ENCODE results near the gene S100A13. TPM values are rescaled to one million over a fixed set of nuclear protein-coding genes. Genes with fewer than 3 reads are reported as not detected.
"Not testable (repeated sequence)": the region's sequence is repeated elsewhere in the genome, so short reads cannot be mapped to it uniquely, and the experiment has no call there.

Gene S100A13
- total RNA-seq, 1 donor from 2014 or later = 33.7 TPM

GRCh38 chr1:153587314-153587713, 40.0 kb downstream of the S100A13 start:
- no peaks in the 10 kb centered on the region for H3K27me3 Mint-ChIP-seq (ENCODE audit: low read depth)
- H3K9me3 Mint-ChIP-seq = no peaks in the 10 kb centered on the region
- no peak for DNase-seq (ENCODE audit: low read depth, low spot score)
- no peaks in the 10 kb centered on the region for H3K36me3 Mint-ChIP-seq (ENCODE audit: low read depth)
- no peak overlapping the region for H3K4me3 Mint-ChIP-seq
- TF ChIP-seq, protein P1, sequence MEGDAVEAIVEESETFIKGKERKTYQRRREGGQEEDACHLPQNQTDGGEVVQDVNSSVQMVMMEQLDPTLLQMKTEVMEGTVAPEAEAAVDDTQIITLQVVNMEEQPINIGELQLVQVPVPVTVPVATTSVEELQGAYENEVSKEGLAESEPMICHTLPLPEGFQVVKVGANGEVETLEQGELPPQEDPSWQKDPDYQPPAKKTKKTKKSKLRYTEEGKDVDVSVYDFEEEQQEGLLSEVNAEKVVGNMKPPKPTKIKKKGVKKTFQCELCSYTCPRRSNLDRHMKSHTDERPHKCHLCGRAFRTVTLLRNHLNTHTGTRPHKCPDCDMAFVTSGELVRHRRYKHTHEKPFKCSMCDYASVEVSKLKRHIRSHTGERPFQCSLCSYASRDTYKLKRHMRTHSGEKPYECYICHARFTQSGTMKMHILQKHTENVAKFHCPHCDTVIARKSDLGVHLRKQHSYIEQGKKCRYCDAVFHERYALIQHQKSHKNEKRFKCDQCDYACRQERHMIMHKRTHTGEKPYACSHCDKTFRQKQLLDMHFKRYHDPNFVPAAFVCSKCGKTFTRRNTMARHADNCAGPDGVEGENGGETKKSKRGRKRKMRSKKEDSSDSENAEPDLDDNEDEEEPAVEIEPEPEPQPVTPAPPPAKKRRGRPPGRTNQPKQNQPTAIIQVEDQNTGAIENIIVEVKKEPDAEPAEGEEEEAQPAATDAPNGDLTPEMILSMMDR (conservative IDR thresholded peaks at IDR 0.05) = no peak
- peak overlapping the region; percentile 17 for H3K27ac Mint-ChIP-seq (ENCODE audit: unreplicated experiment)
- H3K4me1 Mint-ChIP-seq = peaks cover 39% of the 10 kb centered on the region

DNA sequence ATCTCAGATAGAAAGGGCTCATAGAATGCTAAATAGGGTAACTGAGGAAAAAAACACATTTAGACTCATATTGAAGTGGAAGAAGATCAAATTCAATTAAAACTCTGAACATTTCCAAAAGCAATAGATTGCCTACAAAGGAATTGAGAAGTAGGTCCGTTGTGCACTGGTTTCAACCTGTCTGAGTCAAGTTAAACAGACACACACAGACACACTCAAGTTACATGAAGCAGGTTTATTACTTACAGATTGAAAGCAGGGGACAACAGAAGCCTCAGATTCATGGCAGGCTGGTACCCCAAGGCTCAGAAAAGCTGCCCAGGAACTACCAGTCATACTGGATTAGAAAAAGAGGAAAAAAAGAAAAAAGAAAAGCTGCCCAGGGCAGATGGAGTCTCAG, 41.0 kb downstream of the S100A13 start:
- TF ChIP-seq, protein P1 (conservative IDR thresholded peaks at IDR 0.05) = no peak

DNA sequence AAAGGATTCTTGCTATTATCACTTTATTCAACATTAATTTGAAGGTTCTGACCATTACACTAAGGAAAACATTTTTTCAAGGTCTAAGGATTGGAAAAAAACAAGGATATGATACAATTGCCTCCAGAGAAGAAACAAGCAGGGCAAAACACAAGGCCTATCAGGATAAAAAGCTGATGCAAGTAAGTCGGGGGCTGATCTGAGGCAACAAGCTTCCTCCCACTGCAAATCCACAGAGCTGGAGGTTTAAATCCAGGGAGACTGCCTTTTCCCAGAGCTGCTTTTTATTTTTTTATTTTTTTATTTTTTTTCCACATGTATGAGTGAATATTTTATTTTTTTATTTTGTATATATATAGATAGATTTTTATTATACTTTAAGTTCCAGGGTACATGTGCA, 42.3 kb downstream of the S100A13 start:
- no peaks in the 10 kb centered on the region for H3K27me3 Mint-ChIP-seq (ENCODE audit: low read depth)
- DNase-seq (ENCODE audit: low read depth, low spot score) = no peak
- H3K4me1 Mint-ChIP-seq = peaks cover 39% of the 10 kb centered on the region
- no peak overlapping the region for H3K27ac Mint-ChIP-seq (ENCODE audit: unreplicated experiment)
- TF ChIP-seq, protein P1 (conservative IDR thresholded peaks at IDR 0.05) = no peak
- H3K4me3 Mint-ChIP-seq = no peak overlapping the region
- no peaks in the 10 kb centered on the region for H3K9me3 Mint-ChIP-seq
- no peaks in the 10 kb centered on the region for H3K36me3 Mint-ChIP-seq (ENCODE audit: low read depth)

More for the DNA sequence above, 41.0 kb downstream of the S100A13 start:
- H3K27ac Mint-ChIP-seq (ENCODE audit: unreplicated experiment) = no peak overlapping the region
- no peaks in the 10 kb centered on the region for H3K36me3 Mint-ChIP-seq (ENCODE audit: low read depth)
- peaks cover 39% of the 10 kb centered on the region for H3K4me1 Mint-ChIP-seq
- no peak overlapping the region for H3K4me3 Mint-ChIP-seq
- no peak for DNase-seq (ENCODE audit: low read depth, low spot score)
- no peaks in the 10 kb centered on the region for H3K27me3 Mint-ChIP-seq (ENCODE audit: low read depth)
- H3K9me3 Mint-ChIP-seq = no peaks in the 10 kb centered on the region

DNA sequence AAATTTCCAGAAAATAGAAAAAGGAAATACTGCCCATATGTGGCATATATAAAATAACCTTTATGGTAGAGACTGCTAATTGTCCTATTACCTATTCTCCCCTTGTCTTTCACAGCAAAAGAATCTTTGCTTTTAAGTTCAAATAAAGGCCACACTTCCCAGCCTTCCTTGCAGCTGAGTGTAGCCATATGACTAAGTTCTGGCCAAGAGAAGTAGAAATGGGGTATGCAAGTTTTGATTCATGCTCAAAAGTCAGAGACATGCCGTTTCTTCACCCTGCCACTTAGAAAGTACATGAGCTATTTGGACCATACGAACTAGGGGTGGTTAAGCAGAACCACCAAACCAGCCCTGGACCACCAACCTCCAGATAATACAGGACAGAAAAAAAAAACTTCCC, 43.3 kb downstream of the S100A13 start:
- H3K9me3 Mint-ChIP-seq = no peaks in the 10 kb centered on the region
- no peaks in the 10 kb centered on the region for H3K27me3 Mint-ChIP-seq (ENCODE audit: low read depth)
- H3K4me3 Mint-ChIP-seq = no peak overlapping the region
- TF ChIP-seq, protein P1 (conservative IDR thresholded peaks at IDR 0.05) = no peak
- DNase-seq (ENCODE audit: low read depth, low spot score) = no peak
- no peaks in the 10 kb centered on the region for H3K36me3 Mint-ChIP-seq (ENCODE audit: low read depth)
- peaks cover 39% of the 10 kb centered on the region for H3K4me1 Mint-ChIP-seq
- no peak overlapping the region for H3K27ac Mint-ChIP-seq (ENCODE audit: unreplicated experiment)

- Mint-ChIP-seq H3K4me3 (peak overlapping the region; percentile 38), H3K4me1 (peaks cover 39% of the 10 kb centered on the region)
- not testable (repeated sequence) for H3K27ac Mint-ChIP-seq (ENCODE audit: unreplicated experiment); DNase-seq (ENCODE audit: low read depth, low spot score); H3K36me3 Mint-ChIP-seq (ENCODE audit: low read depth); H3K9me3 Mint-ChIP-seq; H3K27me3 Mint-ChIP-seq (ENCODE audit: low read depth)
These were observed 43.8 kb downstream of the S100A13 start for GRCh38 chr1:153583514-153583913.

GRCh38 chr1:153582836-153583235, 44.5 kb downstream of the S100A13 start:
- not testable (repeated sequence) for H3K27me3 Mint-ChIP-seq (ENCODE audit: low read depth); H3K9me3 Mint-ChIP-seq; H3K36me3 Mint-ChIP-seq (ENCODE audit: low read depth); H3K27ac Mint-ChIP-seq (ENCODE audit: unreplicated experiment); DNase-seq (ENCODE audit: low read depth, low spot score); H3K4me3 Mint-ChIP-seq
- peaks cover 40% of the 10 kb centered on the region for H3K4me1 Mint-ChIP-seq

GRCh38 chr1:153578936-153579335, 48.4 kb downstream of the S100A13 start:
- Mint-ChIP-seq H3K27ac (ENCODE audit: unreplicated experiment) (no peak overlapping the region), H3K4me1 (peaks cover 16% of the 10 kb centered on the region), H3K9me3 (no peaks in the 10 kb centered on the region), H3K4me3 (no peak overlapping the region), H3K36me3 (ENCODE audit: low read depth) (no peaks in the 10 kb centered on the region), H3K27me3 (ENCODE audit: low read depth) (no peaks in the 10 kb centered on the region)
- TF ChIP-seq, protein P1 (conservative IDR thresholded peaks at IDR 0.05) = no peak
- DNase-seq (ENCODE audit: low read depth, low spot score) = no peak

Data from neural crest cell (in vitro differentiated cells).